Activated CD8-positive, alpha-beta memory T cell treated with anti-CD3 and anti-CD28 coated beads for 4 hours (primary cell): ENCODE measurements around the gene JMJD8.
A peak's percentile ranks its signal among the peaks of the same experiment; 100 is the strongest.

Experiments
- DNase-seq, 2 donors: peaks; one replicate each; pipeline ENCODE4 v3.0.0-alpha.2; 2020; ENCODE audit warnings: low read depth in 2 of 2

Gene JMJD8

DNA sequence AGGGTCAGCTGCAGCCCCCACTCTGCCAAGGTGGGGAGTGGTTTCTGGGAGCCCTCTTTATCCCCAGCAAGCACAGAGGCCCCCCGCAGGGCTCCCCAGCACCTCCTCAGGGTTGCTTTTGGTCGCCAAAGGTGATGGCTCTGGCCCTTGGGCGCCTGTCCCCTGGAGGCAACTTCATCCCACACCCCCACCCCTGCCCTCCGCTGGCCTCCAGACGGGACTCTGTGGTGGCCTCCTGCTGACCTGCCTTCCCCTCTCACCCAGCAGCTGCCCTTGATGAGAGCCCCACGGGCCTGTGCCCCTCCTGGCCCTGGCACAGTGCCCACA lies 24.0 kb downstream of the JMJD8 start:
- DNase-seq = no peak

DNA sequence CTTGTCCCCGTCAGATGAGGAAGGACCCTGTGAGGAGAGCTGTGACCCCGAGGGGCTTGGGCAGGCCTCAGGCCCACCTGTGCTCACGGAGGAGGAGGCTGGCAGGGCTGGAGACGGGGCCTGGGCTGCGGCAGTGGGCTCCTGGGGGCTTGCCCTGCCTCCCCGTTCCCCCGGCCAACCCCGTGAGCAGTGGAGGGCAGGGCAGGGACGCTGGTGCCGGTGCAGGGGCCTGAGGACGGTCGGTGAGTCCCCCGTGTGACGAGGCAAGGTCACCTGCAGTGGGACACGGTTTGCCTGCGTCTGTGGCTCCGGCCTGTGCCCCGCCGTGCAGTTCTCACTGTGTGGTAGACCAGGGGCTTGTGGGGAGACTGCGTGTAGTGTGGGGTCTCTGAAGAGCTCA lies 24.5 kb downstream of the JMJD8 start:
- DNase-seq = no peak

DNA sequence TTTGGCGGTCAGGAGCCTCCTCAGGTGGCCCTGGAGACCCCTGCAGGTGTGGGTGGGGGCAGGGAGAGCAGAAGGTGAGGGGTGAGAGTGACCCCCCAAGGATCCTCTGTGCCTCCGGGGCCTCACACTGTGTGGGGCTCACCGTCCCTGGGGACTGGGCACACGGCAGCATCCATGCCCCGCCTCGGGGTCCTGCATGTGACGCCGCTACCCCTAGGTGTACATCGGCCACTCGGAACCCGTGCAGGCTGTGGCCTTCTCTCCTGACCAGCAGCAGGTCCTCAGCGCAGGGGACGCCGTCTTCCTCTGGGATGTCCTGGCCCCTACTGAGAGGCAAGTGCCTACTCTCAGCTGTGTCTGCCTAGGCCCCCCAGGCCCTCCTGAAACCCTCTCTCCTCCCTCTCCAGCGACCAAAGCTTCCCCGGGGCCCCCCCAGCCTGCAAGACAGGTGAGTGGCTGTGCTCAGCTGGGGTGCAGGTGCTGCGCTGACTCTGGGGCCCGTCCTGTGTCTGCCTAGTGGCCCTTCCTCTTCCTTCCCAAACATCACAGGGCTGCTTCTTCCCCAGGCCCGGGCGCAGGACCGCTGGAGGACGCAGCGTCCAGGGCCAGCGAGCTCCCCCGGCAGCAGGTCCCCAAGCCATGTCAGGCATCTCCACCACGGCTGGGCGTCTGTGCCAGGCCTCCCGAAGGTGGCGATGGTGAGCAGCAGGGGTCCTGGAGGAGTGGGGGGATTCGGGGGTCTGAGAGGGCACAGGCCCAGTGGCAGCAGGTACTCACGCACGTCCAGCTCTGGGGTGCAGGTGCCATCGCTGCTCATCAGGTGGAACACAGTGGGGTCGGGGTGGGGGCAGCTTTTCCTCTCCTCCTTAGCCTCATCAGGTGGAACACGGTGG lies 25.2 kb downstream of the JMJD8 start:
- DNase-seq = no peak

DNA sequence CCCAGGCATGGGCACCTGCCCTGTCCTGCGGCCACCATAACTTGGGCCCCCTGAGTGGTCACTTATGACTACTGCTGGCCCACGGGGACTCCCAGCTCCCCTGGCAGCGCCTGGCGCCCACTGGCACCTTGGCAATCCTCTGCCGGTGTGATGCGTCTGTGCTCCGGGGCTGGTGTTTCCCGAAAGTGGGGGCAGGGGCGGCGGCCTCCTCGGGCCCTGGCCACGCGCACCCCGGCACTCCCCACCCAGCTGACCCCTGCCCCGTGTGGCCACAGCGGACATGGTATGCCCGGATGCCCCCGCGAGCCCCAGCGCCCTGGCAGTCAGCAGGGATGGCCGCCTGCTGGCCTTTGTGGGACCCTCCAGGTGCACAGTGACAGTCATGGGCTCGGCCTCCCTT lies 26.6 kb downstream of the JMJD8 start:
- DNase-seq = no peak

DNA sequence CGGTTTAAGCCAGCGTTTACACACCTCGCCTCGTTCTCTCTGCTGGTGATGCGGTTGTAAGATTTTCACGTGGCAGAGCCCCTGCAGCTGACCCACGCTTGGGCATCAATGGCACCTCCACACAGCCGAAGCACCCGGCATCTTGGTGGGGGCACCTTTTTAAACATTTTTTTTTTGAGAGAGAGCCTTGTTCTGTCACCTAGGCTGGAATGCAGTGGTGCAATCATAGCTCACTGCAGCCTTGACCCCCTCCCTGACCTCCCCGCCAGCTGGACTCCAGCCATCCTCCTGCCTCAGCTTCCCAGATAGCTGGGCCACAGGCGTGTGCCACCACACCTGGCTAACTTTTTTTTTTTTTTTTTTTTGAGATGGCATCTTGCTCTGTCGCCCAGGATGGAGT lies 30.1 kb downstream of the JMJD8 start:
- DNase-seq = no peak

DNA sequence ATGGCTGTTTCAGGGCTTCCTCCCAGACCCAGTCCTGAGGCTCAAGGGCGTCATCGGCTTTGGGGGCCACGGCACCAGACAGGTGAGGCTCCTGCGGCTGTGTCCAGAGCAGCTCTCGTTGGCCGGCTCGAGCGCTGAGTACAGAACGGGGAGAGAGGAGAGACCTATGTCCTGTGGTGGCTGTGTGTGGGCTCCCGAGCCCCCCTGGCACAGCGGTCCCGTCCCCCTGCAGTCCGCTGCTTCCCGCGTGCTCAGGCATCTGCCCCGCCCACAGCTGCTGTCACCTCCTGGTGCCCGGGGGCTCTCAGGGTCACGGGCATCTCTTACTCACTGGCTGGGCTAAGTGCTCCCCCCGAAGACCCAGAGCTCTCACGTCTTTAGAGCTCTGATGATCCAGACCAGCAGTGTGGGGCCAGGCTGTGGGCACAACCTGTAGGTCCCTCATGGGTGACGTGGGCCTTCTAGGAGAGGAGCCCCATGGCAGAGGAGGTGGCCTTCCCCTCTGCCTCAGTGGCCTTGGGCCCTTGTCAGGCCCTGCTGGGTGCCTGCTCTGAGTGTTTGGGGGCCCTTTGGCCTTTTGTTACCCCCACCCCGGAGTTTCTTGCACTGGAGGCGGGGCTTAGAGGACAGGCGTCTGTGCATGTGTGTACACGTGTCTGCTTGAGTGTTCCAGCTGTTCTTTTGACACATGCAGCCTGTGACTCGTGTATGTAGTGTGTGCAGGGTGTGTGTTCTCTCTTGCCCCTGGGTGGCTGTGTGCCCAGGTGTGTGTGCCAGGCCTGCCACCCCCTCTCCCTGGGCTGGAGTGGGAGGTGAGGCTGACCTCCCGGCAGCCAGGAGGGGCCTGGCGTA lies 31.5 kb downstream of the JMJD8 start:
- no peak for DNase-seq

DNA sequence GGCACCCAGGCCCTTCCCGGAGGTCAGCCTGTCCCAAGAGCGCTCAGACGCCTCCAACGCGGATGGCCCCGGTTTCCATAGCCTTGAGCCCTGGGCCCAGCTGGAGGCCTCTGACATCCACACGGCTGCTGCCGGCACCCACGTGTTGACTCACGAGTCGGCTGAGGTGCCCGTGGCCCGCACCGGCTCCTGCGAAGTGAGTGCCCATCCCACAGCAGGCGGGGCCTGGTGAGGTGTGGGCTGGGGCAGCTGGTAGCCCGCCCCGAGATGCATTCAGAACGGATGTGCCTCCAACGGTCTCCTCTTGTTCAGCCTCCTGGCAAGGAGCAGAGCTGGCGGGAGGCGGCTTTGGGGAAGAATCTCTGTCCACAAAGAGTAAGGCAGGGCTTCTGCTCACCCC lies 32.3 kb downstream of the JMJD8 start:
- no peak for DNase-seq

DNA sequence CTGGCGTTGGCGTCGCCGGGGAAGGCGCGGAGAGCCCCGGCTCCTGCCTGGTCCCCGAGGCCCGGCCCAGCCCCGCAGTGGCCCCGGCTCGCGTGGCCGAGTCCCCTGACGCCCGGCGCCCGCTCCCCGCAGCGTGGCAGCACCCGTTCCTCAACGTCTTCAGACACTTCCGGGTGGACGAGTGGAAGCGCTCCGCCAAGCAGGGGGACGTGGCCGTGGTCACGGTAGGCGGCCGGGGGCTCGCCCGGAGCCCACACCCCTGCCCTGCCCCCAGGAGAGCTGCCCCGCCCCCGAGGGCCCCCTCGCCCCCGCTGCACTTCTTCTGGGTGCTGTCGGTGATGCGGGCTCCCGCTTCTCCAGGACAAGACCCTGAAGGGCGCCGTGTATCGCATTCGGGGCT lies 34.5 kb downstream of the JMJD8 start:
- DNase-seq = no peak

DNA sequence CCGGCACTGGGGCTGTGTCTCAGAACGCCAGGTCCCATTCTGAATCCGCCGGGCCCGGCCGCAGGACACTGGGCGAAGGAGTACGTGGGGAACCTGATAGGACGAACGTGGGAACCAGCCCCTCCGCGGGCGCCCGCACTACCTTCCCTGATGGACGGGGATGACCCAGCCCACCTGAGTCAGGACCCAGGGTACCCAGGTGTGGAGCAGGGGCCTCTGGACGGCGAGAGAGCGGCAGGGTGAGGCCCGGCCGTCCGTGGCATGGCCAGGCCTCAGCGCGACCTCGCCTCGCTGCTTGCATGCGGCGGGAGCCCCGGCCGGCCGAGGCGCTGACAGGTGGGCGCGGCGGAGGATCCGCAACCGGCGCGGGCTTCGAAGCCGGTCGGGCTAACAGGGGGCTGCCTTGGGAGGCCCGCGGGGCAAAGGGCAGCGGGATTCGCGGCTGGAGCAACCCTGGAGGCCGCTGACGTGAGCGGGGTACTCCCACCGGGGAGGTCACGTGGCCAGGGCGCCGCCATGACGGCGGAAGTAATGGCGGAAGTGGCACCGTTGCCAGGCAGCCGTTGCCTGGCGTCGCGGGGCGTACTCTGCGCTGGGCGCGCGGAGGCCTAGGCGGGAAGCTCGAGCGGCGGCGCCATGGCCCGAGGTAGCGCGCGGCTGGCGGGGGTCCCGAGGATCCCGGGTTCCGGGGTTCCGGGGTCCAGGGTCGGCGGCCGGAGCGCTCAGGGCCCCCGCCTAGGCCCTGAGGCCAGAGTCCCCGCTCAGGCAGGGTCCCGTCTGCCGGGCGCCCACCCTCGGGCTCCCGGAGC lies 35.1 kb downstream of the JMJD8 start, which contains the start of gene WDR90:
WDR90 (plus strand) TSS at position 585 of the 809 bp plus-strand sequence; CDS start at position 637, 52 bp downstream.
- DNase-seq = peak; percentile 83 to 89

DNA sequence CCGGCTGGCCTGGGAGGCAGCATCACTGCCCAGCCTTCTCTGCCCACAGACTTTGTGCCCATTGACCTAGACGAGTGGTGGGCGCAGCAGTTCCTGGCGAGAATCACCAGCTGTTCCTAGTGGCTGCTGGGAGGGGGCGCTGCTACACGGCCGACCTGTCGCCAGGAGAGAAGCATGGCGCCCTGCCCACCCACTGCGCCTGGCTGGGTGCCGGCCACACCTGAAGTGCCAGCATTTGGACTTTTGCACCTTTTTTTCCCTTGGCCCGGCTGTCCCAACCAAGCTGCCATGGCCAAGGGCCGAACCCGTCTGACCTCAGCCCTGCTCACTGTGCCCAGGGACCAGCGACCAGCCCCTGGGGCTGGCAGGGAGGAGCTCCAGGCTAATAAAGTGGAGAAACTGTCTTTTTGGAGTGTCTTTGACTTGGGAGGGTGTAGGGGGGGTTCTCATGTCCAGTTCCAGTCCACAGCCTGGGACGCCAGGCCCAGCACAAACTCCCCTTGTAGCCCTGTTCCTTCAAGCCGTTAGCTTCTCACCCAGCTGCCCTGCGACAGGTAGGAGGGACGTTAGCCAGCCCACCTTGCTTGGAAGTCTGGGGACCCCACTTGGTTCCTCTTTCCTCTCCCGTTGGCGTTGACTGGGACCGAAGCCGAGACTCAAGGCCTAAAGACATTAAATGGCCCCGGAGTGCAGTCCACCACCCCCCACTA lies 35.9 kb downstream of the JMJD8 start:
- DNase-seq = no peak

DNA sequence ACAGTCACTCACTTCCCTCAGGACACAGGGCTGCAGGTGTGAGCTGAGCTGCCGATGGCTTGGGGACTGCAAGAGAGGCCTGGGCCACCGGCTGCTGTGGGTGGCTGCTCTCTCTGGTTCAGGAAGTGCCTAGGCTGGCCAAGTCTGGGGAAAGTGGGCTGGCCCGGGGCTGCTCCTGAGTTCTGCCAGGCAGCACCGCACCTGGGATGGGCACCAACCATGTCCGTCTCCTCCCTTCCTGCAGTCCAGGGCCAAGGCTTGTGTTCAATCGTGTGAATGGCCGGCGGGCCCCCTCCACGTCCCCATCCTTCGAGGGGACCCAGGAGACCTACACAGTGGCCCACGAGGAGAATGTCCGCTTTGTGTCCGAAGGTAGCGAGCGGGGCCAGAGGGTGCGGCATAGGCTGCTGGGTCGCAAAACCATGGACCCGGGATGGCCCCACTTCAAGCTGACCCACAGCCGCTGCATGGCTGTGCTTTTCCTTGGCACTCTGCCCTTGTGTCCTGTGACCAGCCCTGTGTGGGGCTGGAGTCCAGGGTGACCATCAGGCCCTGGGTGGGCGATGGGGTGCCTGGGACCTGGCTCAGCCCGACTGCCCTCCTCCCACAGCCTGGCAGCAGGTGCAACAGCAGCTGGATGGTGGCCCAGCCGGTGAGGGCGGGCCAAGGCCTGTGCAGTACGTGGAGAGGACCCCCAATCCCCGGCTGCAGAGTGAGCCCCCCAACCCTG lies 36.8 kb downstream of the JMJD8 start:
- no peak for DNase-seq

DNA sequence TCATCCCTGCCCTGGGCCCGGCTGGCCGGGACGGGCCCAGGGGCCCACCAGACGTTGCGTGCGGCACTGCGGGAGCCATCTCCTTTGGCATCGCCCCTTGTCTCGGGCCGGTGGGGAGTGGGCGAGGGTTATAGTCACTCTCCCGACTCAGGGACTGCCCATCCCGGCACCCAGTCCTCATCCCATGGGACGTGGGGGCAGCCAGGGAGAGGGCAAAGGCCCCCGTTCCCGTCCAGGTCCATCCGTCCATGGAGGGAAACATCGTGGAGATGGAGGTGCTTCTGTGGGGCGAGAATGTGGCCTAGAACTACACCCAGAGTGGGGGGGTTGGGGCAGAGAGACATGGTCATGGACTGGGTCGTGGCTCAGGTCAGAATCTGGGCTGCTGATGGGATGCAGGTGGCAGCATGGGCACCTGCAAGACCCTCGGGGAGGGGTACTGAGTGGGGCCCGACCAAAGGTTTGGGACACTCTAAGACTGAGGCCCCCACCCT lies 37.4 kb downstream of the JMJD8 start:
- DNase-seq = no peak

DNA sequence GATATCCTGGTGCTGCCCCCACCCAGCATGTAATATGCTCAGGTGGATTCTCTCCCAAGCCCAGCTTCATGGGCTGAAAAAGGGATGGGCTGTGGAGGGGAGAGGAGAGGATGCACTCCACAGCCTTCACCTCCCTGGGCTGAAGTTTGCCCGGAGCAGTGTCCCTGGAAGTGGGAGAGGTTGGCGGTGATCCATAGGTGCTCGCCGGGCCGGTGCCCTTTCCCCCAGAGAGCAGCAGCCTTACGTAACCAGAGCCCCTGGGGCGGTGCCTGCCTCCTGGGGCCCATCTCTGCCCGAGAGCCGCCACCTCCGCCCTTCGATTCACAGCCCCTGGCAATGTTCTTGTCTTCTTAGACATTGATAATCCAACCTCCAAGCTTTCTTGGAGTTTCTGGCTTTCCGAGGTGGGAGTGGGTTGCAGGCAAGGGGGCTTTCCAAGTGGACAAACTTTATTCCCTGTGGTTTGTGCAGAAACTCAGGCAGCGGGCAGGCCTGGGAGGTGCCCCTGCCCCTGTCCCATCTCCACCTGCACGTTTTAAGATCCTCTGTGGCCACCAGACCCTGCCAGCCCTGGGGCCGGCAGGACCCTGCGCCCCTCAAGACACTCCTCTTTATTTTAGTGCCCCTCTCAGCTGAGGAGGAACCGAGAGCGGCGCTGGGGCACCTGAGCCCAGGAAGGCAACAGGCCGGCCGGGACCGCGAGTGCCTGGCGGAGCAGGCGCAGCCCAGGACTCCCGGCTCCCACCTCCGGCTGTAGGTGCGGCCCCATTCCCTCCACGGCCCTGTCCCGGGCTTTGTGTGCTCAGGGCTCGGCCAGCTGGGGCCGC lies 38.1 kb downstream of the JMJD8 start:
- no peak for DNase-seq

DNA sequence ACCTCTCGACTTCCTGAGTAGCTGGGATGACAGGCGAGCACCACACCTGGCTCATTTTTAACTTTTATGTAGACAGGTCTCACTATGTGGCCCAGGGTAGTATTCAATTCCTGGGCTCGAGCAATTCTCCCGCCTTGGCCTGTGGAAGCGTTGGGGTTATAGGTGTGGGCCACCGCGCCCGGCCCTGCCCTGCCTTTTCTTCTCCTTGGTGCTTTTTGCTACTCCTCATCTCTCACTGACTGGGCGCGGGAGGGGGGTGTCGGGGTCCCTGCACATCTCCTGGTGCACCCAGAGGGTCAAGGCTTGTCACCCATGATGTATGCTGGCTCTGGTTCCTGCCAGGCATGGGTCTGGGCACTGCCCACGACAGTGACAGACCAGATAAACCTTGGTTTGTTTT lies 39.6 kb downstream of the JMJD8 start:
- no peak for DNase-seq

DNA sequence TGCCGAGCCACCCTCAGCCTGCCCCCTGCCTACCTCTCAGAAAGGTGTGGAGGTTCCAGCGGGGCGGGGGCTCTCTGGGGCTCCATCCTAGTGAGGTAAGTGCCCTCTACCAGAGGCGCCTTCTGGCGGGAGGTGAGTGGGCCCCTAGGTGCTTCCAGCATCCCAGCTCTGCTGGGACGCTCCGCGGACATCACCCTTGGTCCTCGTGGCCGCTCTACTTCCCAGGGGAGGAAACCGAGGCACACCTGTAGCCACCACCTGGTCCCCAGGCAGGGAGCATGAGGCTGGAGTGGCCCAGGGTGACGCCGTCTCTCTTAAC lies 41.1 kb downstream of the JMJD8 start:
- DNase-seq = no peak

DNA sequence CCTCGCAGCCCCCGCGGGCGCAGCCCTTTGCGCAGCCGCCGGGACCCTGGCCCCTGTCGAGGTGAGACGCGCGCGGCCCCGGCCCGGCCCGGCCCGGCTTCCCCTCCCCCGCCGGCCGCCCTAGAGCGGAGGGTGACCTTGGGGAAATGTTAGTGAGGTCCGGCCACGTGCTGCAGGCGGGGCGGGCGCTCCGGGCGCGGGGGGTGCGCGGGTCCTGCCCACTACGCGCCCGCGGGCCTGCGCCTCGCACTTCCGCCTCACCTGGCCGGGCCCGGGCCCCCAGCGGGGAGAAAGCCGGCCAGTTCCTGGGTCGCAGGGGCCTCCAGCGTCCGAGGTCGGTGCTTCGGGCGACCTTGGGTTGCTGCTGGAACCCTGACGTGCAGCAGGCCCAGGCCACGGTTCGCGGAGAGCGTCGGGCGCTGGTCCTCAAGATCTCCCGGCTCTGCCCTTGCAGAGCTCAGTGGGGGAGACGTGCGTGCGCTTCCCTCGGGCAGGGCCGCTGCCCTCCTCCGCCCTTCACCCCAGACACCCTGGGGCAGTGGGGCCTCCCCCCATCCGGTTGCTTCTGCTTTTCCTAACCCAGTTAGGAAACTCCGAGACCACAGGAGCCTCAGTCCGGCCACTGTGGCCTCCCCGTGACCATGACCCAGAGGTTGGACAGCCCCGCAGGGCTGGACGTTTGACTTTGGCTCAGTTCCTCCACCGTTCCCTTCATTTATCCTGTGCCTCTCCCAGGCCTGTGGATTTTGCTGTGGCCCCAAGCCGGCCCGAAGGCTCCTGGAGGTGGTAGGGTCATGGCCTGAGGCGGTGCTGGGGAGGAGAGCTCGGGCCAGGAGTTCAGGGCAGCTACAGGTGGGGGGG lies 41.7 kb downstream of the JMJD8 start:
- DNase-seq = no peak

DNA sequence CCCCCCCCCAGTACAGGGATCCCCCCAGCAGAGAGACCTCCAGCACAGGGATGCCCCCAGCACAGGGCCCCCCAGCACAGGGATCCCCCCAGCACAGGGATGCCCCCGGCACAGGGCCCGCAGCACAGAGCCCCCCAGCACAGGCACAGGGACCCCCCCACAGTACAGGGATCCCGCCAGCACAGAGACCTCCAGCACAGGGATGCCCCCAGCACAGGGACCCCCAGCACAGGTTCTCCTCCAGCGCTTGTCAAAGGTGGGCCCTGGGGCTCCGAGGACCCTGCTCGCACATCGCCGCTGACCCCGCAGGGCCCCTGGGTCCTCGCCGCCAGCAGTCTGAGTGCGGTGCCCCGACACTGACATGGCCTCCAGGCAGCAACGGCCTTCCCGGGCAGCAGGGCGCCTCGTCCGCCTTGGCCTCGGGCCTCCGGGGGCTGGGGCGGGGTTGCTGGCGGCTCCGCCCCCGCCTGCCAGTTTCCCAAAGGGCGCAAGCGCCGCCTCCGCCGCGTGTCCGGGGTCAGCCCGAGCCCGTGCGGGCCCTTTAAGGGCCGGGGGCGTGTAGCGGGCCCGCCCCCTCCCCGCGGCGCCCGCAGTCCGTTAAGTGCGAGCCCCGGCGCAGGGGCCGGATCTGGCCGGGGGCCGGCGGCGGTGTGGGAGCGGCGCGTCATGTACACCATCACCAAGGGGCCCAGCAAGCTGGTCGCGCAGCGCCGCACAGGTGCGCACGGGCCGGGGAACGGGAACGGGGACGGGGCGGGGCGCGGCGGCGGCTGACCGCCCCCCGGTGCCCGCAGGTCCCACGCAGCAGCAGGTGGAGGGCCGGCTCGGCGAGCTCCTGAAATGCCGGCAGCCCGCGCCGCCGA lies 42.6 kb downstream of the JMJD8 start, which contains the start of gene MCRIP2:
MCRIP2 (plus strand) TSS at position 503 of the 863 bp plus-strand sequence; CDS start at position 667, 164 bp downstream.
- peak in 1 of 2 donors; percentile 44 for DNase-seq

DNA sequence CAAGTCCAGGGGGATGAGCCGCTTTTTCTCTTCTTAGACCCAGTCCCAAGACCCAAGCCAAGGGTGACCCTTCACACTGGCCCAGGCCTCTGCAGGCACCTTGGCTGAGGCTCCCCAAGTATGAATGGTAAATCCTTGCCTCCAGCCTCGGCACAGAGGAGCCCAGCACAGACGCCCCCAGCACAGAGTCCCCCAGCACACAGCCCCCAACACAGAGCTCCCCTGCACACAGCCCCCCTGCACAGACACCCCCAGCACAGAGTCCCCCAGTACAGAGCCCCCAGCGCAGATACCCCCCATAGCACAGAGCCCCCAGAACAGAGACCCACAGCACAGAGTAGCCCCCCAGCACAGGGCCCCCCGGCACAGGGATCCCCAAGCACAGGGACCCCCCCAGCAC lies 43.5 kb downstream of the JMJD8 start:
- DNase-seq = no peak
